RPMI8226 (cell line): ENCODE measurements around the gene RAMAC.
"Not testable (repeated sequence)": the region's sequence is repeated elsewhere in the genome, so short reads cannot be mapped to it uniquely, and the experiment has no call there.

ENCODE experiments used
- DNase-seq: peaks from one replicate; pipeline ENCODE4 v3.0.0-alpha.2; 2015

RAMAC gene

GRCh38 chr15:82985688-82986441, at the start of gene RAMAC:
Gene RAMAC, plus strand, starts transcription at chr15:82986210. Its CDS starts 2,809 bp downstream, at chr15:82989019.
- peak; percentile 97 for DNase-seq

- DNase-seq: no peak
These were observed 48.9 kb upstream of the RAMAC start for GRCh38 chr15:82936966-82937711.

GRCh38 chr15:82937712-82938058, 48.3 kb upstream of the RAMAC start:
- no peak for DNase-seq

GRCh38 chr15:82939678-82940077, 46.3 kb upstream of the RAMAC start:
- DNase-seq: not testable (repeated sequence)

- DNase-seq: no peak
These were observed 43.3 kb upstream of the RAMAC start for GRCh38 chr15:82942691-82943090.

GRCh38 chr15:82943176-82943575, 42.8 kb upstream of the RAMAC start:
- no peak for DNase-seq

- DNase-seq: no peak
These were observed 42.0 kb upstream of the RAMAC start for GRCh38 chr15:82944056-82944455.

GRCh38 chr15:82944821-82945220, 41.2 kb upstream of the RAMAC start:
- no peak for DNase-seq

- no peak for DNase-seq
These were observed 40.7 kb upstream of the RAMAC start for GRCh38 chr15:82945326-82945725.

GRCh38 chr15:82946155-82946701, 39.8 kb upstream of the RAMAC start:
- DNase-seq: no peak

- DNase-seq: no peak
These were observed 35.7 kb upstream of the RAMAC start for GRCh38 chr15:82950295-82950694.

- DNase-seq: peak; percentile 41
These were observed 35.2 kb upstream of the RAMAC start for GRCh38 chr15:82950746-82951370.

GRCh38 chr15:82951472-82952157, 34.4 kb upstream of the RAMAC start:
- peak; percentile 25 for DNase-seq

- peak; percentile 76 for DNase-seq
These were observed 33.6 kb upstream of the RAMAC start, which contains the start of gene HOMER2 for GRCh38 chr15:82952158-82953081. Gene HOMER2, minus strand, starts transcription at chr15:82952720. Its CDS starts 185 bp downstream, at chr15:82952535.

- DNase-seq: no peak
These were observed 27.4 kb upstream of the RAMAC start for GRCh38 chr15:82958638-82959037.

GRCh38 chr15:82959423-82959822, 26.6 kb upstream of the RAMAC start:
- no peak for DNase-seq

- no peak for DNase-seq
These were observed 25.2 kb upstream of the RAMAC start for GRCh38 chr15:82960766-82961165.

GRCh38 chr15:82963471-82964341, 22.3 kb upstream of the RAMAC start:
- DNase-seq: no peak

- DNase-seq: no peak
These were observed 21.1 kb upstream of the RAMAC start for GRCh38 chr15:82964890-82965289.

- no peak for DNase-seq
These were observed 19.3 kb upstream of the RAMAC start for GRCh38 chr15:82966671-82967071.

- DNase-seq: no peak
These were observed 17.9 kb upstream of the RAMAC start for GRCh38 chr15:82968066-82968465.
